Head of caudate nucleus (tissue), 42 donors: Measurements from ENCODE around the gene CXCL6.
A peak's percentile ranks its signal among the peaks of the same experiment; 100 is the strongest.

Experiments
- DNase-seq, 42 donors: peaks; one replicate each; pipeline versions ENCODE4 v3.0.0 to v3.0.0-alpha.2; 2020 to 2021; ENCODE audit warnings: mixed read lengths in 7 of 42
- intact Hi-C: fragments of 100-400 bp; cut with DNase I; formaldehyde crosslinking; loops from one replicate; pipeline ENCODE4 v1.15.0; 2022

The CXCL6 gene

DNA sequence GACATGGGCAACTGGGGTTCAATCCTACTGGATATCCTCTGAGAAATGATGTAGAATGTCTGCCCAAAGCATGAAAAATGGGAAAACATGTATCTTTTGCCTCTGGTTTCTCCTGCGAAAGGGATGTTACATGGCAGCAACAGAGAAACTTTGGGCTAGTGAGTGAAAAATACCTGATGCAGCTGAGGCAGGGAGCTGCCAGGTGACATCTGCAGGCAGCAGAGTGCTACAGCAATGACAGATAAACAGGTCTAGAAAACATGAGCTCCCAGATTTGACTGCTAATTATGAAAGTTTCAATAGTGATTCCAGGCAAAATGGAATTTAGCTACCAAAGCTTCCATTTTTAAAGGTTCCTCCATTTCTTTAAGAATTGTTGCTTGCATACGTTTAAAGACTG, 27.9 kb downstream of the CXCL6 start:
- intact Hi-C loops, result no loop called here
- peak in 6 of 42 donors; percentile 15 to 43 (median 31) for DNase-seq

DNA sequence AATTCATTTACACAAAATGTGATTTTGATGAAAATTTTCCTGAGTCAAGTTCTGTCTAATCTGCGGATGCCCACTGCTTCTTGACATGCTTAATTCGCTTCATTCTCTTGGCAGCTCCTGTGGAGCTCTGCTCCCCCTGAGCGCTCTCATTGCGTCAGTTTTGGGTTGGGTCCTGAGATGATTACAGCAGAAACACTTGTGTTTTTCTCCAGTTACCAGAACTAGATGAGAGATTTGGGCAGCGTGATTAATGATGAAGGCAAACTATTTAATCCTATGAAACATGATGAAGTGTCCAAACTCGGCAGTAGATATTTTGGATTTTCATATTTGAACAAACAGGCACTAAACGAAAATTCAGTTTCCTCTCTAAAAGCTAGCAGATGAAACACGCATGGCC, 28.5 kb downstream of the CXCL6 start:
- intact Hi-C loops, result no loop called here
- DNase-seq, result no peak

DNA sequence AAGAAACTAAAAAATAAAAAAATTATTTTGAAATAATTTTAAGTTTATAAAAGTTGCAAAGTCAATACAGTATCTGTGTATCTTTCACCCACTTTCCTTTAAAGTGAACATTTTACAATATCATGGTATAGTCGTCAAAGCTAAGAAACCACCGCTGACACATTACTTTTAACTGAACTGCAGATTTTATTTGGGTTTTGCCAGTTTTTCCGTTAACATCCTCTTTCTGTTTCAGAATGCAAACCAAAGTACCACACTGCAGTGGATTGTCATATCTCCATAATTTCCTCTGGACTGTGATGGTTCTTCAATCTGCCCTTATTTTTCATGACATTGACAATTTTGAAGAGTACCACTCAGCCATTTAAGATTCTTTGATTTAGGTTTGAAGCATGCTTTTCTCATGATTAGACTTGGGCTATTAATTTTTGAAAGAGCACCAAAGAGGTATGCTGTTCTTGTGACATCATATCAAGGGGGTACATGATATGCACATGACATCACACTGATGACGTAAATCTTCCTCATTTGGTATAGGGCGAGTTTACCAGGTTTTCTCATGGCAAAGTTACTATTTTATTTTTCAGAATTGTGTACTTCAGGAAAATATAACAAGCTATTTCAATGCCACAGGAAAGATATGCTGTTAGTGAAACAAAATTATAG, 29.1 kb downstream of the CXCL6 start:
- no peak for DNase-seq
- intact Hi-C loops, result no loop called here

DNA sequence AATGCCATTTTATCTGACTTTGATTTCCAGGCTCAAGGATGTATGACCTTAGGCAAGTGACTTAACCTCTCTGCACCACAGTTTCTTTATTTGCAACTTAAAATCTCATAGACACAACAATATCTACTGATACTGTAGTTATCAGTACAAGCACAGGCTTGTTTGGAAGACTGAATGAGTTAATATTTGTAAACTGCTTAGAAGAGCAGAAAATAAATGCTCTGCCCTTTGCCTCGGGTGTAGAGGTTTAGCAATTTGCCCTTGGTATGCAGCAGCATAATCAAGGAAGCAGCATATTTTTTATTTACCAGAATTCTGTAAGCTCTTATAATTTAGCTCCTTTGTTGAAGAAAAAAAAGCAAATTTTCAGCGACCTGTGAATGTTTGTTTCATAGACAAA, 29.8 kb downstream of the CXCL6 start:
- intact Hi-C loops, result no loop called here
- DNase-seq, result no peak

DNA sequence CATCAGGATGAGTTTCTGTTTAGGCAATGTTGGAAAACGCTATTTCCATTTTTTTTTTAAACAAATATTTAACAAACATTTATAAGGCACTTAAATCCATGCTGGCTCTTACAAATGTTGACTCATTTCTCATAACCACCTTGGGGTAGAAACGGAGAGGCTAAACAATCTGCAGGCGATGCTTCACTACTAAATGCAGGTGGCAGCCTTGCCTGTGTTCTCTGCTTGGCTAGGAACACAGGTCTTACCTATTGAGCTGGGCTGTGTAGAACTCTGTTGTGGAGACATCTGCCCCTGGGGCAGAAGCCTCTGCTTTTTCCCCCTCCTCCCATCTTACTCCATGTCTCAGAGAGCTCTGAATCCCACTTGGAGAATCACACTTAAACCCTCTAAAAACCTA, 31.3 kb downstream of the CXCL6 start:
- intact Hi-C loops, result no loop called here
- DNase-seq, result peak in 5 of 42 donors; percentile 19 to 50 (median 25)

DNA sequence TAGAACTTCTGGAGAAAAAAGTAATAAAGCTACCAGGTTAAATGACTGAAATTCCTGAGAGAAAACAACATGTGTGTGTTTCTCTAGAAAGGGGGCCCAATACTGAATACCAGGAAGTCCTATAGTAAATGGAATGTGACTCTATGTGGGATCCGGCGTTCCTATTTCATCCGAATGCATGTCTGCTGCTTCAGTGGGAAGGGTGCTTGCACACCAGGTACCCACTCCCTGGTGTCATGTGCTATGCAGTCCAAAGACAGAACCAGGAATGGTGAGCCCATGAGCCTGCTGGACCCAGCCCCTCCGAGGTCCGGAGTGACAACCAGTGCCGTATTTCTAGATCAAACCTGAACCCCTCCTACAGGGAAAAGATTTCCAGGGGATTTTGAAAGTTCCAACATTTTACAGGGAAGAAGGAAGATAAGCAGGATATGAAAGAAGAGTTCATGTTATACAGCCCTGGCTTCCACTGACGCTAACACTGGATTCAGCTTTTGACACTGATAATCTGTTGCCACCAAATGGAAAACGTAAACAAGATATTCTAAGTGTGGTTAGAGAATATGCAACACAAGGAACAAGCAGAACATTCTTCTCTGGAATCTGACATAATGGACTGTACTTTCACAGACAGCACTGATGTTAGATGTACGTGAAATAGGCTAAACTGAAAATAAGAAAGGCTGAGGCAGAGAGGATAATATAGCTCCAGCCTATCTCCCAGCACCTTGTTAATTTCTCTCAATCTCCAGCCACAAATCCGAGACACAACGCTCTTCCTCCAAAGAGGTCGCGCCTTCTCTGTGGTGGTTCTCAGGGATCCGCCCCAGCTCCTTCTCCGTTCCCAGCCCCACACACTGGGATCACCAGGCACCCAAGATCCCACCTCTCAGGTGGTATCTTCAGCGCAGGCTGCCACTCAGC, 32.0 kb downstream of the CXCL6 start:
- DNase-seq, result peak in 9 of 42 donors; percentile 13 to 53 (median 23)
- intact Hi-C loops, result no loop called here

DNA sequence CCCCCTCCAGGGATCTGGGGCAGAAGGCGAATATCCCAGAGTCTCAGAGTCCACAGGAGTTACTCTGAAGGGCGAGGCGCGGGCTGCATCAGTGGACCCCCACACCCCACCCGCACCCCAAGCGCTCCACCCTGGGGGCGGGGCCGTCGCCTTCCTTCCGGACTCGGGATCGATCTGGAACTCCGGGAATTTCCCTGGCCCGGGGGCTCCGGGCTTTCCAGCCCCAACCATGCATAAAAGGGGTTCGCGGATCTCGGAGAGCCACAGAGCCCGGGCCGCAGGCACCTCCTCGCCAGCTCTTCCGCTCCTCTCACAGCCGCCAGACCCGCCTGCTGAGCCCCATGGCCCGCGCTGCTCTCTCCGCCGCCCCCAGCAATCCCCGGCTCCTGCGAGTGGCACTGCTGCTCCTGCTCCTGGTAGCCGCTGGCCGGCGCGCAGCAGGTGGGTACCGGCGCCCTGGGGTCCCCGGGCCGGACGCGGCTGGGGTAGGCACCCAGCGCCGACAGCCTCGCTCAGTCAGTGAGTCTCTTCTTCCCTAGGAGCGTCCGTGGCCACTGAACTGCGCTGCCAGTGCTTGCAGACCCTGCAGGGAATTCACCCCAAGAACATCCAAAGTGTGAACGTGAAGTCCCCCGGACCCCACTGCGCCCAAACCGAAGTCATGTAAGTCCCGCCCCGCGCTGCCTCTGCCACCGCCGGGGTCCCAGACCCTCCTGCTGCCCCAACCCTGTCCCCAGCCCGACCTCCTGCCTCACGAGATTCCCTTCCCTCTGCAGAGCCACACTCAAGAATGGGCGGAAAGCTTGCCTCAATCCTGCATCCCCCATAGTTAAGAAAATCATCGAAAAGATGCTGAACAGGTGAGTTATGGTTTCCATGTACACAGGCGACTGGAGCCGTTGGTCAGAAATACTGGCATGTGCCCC, 32.9 kb downstream of the CXCL6 start, which contains the start of gene CXCL1:
Gene CXCL1 (plus strand): TSS at position 264 of the 926 bp plus-strand sequence. CDS start 78 bp downstream, at position 342.
- intact Hi-C loops, result no loop called here

DNA sequence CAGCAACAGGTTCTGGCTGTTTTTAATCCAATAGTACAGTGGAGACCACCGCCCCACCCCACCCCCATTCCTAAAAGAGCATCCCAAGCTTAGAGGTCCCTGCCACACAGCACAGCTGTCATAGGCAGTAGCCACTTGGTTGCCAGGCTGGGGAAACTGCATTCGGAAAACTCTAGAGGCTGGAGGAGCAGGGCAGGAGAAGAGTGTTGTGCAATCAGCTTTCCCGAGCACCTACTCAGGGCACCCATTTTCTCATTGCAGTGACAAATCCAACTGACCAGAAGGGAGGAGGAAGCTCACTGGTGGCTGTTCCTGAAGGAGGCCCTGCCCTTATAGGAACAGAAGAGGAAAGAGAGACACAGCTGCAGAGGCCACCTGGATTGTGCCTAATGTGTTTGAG, 33.8 kb downstream of the CXCL6 start:
- DNase-seq, result no peak
- intact Hi-C loops, result no loop called here

More for the DNA sequence above, 32.9 kb downstream of the CXCL6 start, which contains the start of gene CXCL1:
- peak in 35 of 42 donors; percentile 10 to 71 (median 39) for DNase-seq

DNA sequence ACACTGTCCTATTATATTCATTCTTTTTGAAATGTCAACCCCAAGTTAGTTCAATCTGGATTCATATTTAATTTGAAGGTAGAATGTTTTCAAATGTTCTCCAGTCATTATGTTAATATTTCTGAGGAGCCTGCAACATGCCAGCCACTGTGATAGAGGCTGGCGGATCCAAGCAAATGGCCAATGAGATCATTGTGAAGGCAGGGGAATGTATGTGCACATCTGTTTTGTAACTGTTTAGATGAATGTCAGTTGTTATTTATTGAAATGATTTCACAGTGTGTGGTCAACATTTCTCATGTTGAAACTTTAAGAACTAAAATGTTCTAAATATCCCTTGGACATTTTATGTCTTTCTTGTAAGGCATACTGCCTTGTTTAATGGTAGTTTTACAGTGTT, 34.3 kb downstream of the CXCL6 start:
- intact Hi-C loops, result no loop called here
- no peak for DNase-seq

DNA sequence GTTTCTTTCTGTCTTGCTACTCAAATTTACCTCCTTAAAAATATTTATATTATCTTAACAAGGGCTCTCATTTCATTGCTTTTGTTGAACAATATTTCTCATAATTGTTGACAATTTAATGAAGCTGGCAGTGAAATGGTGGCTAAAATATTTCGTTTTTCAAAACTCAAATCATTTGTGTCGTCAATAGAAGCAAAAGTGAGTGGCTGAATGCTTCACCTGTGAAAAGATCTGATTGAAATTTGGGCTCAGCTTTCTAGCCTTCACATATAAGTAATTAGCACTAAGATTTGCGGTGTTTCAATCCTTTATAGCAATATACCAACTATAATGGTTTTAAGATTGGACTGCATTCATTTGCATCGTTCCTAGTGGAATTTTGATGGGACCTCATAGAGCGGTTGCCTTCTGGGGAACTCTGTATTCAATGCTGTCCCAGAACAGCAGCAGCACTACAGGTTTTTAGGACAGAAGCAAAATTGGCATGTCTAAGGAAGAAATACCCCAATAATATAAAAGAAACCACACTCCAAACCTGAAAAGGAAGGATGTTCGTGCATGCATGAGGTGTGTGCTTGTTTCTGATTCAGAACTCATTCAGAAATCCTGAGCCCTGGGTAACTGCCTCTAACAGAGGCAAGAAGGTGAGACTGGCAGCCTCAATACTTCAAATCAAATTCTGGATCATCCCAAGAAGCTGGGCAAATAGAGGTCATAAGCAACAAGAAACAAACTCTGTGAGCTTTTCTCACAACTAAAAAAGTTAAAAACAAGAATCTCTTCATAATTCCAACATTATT, 35.2 kb downstream of the CXCL6 start:
- DNase-seq, result no peak

DNA sequence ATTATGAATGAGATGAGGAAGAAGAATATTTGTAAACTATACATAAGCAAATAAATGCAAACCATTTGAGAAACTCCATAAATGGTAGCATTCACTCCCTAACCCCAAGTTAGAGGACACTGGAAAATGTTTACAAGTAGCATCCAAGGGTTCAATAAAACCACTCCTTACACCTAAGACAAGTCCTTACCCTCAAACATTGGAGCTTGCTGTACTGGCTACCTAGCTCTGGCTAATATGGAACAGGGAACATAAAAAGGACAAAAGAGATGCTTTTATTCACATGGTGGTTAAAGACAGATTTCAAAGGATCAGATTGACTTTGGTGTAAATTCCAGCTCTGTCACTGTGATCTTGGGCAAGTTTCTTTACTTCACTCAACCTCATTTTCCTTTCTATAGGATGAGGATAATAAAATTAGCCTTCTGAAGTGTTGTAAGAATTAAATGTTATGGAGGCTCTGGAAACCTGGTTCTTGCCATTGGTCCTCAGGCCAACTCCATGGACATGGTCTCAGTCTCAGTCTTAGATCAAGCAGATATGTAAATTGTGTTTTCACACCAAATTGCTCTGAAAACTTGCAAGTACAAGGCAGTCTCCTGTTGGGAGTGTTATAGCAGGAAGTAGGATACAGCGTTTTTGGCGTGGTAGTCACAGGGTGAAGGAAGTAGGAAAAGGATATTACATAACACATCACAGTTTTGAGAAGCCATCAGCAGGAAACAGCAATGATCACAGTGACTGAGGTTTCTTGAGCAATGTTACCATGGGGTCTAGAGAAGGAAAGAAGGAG, 36.0 kb downstream of the CXCL6 start:
- no peak for DNase-seq
- intact Hi-C loops, result no loop called here

More for the DNA sequence above, 35.2 kb downstream of the CXCL6 start:
- intact Hi-C loops, result no loop called here

DNA sequence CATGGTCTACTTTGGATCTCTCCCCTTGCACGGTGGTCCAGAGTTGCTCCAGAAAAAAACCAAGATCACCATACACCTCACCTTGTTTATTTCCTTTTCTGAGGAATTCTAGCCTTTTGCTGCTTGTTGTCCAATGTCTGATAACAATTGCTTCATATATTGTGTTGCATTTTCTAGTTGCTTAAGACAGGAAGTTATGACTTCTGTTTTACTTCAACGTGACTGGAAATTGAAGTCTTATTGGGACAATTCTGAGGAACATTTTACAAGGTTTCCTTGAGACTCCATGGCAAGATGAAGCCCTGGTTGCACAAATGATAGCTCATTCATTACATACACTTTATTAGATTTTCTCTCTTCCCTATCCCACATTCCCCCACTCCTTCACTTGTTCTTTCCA, 37.9 kb downstream of the CXCL6 start:
- intact Hi-C loops, result no loop called here
- no peak for DNase-seq

DNA sequence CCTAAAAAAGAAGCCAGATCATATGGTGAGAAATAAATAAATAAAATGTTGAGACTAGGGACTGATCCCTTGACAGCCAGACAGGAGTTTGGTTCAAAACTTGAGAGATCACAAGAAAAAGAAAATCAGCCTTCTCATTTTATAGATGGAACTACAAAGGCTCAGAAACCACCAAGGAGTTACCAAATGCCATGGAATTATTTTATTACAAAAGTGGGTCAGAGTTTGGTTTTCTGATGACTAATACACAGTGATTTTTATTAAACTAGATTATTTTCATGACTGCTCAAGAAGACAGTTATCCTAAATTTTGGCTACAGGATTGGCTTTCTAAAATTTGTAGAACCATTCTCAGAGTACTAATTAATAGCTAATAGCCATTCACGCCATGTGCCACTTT, 38.9 kb downstream of the CXCL6 start:
- intact Hi-C loops, result no loop called here
- DNase-seq, result no peak

DNA sequence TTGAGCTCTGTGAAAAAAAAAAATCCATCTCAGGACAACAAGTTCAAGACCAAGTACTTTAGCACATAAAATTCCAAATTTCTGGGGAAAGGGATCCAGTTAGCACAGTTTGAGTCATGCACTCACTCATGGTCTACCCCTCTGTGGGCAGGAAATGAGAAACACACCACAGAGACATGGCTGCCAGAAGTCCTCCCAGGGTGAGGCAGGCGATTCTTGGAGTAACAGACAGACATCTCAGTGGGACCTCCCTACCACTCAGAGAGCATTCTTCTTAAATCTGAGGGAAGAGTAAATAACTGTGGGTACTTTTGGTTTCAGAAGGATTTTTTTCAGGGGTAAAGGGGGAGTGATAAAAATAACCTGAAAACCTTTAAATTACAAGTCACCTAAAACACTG, 46.8 kb downstream of the CXCL6 start:
- no peak for DNase-seq
- intact Hi-C loops, result no loop called here

DNA sequence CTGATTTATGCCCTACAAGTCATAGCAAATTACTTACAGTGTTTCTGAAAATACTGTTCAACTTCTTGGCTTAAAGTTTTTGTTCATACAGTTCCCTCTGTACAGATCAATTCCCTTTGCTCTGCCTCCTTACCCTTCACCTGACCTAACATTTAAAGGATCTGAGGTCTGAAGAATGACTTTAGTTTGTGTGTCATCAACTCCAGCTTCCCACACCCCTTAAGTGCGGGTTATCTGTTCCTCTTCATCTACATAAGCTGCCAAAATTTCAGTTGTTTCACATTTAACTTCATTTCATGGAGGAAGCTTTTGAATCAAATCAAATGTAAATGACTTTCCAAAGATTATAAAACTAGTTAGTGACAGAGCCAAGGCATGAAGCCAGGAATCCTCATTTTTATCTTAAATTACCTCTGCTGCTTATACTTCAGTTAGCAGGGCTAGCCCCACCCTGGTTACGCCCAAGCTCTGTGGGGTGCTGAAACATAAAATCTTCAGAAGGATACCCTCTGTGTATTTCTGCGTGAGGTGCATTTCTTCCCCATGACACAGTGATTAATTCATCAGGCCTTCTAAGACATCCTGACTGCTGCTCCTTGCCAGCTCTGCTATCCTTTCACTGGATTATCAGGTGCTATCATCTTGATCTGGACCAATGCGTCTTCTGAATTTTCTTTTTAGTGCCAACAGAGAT, 49.2 kb downstream of the CXCL6 start:
- DNase-seq, result peak in 13 of 42 donors; percentile 10 to 59 (median 22)
- intact Hi-C loops, result no loop called here
